ENCODE data around the gene LPAR3.
A peak's percentile ranks its signal among the peaks of the same experiment; 100 is the strongest.

Gene LPAR3

GRCh38 chr1:84825161-84825560, 67.8 kb downstream of the LPAR3 start:
- DNase-seq (ENCODE audit: low spot score): no peak

- no peak for DNase-seq (ENCODE audit: low spot score)
Observed at GRCh38 chr1:84823991-84824390, 69.0 kb downstream of the LPAR3 start.

DNA sequence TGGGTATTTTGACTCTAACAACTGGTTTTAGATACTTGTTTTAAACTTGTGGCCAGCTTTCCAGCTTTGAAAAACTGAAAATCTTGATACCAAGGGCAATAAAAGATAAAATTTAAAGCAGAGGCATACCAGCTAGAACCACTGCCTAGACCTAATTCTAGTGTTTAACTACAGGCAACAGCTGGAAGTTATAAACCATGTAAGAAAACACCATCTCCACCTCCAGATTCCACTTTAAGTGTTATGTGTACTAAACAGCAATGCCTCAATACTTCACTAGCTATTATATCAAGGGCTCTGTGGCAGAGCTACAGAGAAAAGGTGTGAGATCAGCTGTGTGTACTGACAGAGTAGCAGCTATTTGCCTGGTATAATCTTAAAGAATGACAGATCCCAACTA, 69.5 kb downstream of the LPAR3 start:
- no peak for DNase-seq (ENCODE audit: low spot score)

DNA sequence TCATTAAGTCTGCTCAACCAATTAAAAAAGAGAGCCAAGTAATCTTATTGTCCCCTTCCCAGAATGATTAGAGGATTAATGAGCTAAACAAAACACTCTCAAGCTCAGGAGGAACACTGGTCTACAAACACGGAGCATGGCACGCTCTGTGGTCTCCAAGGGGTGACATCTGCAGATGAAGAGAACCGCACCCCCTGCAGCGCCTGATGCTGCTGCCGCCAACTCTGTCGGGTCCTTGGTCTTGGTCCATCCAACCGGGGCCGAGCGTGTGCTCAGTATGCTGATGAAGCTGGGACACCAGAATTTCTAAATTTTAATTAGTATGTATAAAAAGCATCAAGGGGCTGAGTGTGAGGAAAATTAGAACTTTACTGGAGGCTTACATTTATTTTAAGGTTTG, 82.7 kb downstream of the LPAR3 start:
- DNase-seq (ENCODE audit: low spot score): no peak

DNA sequence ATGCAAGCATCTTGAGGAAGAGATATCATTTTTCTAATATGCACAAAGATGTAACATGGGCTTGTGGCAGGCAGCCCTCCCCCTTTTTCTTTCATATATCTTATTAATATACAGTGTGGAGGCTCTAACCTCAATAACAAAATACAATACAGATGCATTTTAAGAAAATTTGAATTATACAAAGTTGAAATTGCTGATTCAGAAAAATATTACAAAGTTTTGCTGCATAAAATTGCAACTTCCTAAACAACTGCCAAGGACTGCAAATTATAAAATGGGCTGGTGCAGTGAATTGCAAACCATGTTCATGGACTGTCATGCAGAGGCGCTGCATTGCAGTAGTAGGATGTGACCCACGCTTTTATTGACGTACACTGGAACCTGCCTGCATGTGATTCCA, 84.0 kb downstream of the LPAR3 start:
- no peak for DNase-seq (ENCODE audit: low spot score)

DNA sequence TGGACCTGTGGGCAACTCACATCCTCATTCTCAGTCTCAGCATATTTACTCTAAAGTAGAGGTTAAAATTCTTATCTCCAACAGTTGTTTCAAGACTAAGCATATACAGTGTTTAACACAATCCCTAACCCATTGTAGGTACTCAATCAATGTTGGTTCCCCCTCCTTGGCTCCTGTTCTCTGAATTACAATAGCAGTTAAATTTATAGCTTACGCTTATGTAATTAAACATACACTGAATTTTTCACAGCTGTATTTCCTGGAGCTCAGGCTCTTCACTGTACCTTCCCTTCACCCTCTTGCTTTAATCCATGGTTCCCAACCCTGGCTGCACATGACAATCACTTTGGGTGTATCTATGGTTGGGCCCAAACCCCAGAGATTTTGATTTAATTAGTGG, 89.4 kb downstream of the LPAR3 start:
- DNase-seq (ENCODE audit: low spot score): no peak

DNA sequence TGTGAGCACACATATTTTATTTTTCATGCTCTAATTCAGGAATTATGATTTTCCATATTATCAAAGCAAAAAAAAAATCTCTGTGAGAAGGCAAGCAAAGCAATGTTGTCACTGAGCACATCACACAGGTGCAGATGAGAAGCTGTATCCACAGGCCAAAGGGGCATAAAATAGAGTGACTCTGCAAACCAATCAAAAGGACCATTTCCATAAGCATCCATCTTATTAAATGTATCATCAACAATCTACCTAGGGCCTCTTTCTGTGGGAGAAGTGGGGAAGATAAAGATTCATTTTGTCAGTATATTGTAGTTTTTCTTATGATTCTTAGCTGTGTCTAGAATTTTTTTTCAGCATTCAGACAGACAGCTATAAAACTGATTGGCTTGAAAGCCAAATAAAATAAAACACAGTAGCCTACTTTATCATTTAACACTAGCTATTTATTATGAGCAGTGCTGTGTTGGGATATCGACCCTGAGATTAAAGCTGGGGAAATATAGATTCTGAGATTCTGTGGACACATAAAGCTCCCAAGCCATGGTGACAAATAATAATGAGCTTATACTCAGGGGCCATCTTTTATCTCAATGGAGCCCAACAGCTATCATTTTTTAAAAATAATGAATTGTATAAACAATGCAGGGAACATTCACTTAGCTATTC, 90.3 kb downstream of the LPAR3 start:
- no peak for DNase-seq (ENCODE audit: low spot score)

- no peak for DNase-seq (ENCODE audit: low spot score)
Observed at GRCh38 chr1:84800090-84801073, 92.6 kb downstream of the LPAR3 start.

DNA sequence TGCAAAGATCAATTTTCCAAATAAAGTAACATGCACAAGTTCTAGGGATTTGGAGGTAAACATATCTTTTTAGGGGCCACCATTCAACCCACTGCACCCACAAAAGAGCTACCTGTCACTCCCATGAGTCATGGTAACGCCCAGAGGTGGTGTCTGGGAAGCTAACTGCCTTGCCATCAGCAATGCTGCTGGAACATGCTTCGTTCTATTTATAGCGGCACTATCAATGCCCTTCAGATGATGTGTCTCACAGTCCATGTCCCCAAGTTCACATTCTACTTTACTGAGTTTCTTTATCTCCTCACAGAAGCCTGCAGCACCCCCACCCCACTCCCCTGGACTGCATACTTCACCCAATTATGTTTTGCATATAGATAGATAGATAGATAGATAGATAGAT, 95.4 kb downstream of the LPAR3 start:
- DNase-seq (ENCODE audit: low spot score): no peak

- DNase-seq (ENCODE audit: low spot score): no peak
Observed at GRCh38 chr1:84795966-84796600, 96.9 kb downstream of the LPAR3 start.

GRCh38 chr1:84795213-84795612, 97.8 kb downstream of the LPAR3 start:
- DNase-seq (ENCODE audit: low spot score): no peak

- no peak for DNase-seq (ENCODE audit: low spot score)
Observed at GRCh38 chr1:84792421-84792820, 100.6 kb downstream of the LPAR3 start.

DNA sequence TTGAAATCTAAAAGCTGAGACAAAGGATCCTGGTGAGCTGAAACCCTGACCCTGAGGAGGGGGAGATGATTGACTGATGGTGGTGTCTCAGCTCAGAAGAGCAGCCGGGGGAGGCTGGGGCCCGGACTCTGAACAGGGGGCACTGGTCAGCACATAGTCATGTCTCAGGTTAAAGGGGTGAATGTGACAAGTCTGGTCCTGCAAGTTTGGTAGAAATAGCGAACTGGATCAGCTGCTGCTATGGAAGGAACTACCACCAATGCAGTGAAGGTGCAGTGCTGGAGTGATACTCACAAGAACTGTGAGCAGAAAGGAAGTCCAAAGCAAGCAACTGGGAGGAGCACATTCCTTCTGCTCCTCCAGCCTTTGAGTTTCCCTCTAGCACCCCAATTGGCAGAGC, 104.0 kb downstream of the LPAR3 start:
- DNase-seq (ENCODE audit: low spot score): no peak

DNA sequence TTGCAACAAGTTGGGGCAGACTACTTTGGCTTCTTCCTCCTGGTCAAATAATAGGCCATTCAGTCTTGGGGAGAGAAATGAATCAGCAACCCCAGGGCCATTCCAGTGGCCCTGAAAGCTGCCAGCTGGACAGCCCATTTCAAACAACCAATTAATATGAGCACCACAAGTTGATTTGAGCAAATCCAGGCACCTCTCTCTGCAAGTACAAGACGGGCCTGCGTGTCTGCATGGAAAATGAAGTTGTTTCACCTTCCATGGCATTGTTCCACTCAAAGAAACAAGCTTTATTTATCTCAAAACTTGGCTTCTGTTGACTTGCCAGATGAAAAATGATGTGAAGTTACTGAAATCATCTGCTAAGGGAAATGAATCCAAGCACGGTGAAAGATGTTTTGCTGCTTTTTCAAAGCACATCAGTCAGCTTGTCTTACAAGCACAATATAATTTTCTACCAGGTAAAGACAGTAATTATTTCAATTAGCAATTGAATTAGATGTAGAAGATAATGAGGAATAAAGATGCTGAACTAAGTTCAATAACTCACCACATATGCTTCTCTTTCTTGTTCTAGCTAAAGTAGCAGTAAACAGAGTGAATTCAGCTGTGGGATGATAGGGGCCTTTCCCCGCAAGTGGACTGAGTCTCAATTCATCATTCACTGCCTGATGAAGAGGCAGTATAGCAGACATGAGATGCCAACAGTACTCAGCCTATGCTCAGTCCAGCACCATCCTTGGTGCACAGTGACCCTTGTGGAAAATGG, 107.6 kb downstream of the LPAR3 start:
- no peak for DNase-seq (ENCODE audit: low spot score)

DNA sequence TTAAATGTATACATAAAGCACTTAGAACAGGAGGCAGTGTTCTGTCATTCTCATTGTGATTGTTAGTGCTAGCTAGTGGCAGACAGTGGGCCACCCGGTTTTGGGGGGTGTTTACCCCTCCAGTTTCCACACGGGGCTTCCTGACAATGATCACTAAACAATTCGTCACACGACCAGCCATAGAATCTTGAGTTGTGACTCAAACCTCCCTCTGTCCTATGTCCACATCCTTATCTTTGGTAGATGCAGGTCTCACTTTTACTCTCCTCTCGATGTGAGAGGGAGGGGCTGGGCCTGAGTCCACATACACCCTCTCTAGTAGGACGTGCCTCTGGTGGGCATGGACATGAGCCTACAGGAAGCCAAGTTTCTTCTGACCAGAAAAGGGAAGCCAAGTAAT, 110.1 kb downstream of the LPAR3 start:
- DNase-seq (ENCODE audit: low spot score): no peak

GRCh38 chr1:84781946-84782771, 110.8 kb downstream of the LPAR3 start:
- DNase-seq (ENCODE audit: low spot score): peak; percentile 82

DNA sequence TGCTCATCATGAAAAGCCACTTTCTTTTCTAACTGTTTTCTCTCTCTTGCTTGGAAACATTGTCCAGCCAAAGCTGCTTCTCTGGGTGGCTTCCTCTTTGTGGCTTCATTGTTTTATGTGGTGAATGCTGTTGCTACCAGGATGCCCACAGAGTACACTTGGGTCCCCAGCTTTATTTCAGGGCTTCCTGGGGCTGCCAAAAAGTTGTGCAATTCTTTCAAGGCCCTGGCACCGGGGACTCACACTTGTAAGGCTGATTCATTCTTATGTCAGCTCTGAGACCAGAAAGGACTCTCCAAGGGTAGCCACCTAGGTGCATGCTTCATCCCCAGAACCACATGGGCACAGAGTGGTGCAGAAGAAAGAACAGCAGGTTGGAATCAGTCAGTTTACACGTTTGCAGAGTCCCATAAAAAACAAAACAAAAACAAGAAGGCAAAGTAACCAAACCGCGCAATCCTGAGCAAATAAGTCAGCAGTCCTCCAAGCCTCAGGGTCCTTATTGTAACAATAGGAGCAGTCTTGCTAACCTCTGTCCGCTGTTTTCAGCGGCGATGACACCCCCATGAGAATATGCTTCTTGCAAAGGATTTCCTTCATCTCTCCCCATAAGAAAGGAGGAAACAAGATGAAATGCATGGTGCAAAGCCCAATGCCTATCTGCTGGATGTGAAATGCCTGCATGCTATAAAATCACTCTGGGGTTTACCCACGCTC, 112.8 kb downstream of the LPAR3 start:
- DNase-seq (ENCODE audit: low spot score): no peak

DNA sequence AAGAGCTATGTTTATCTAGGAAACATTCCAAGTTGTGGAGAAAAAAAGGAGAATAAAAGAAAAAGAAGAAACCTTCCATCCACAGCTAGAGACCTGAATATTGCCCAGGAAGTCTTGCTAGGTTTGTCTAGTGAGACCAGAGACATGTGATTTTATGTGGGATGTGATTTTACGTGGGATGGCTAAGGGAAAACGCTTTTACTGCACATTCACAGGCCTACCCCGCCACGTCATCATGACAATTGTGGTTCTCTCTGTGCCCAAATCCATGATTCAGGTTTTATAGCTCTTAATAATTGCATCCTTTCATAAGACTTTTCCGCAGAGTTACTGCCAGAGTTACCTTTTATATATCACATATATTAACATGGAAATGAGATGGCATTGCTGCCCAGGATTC, 116.4 kb downstream of the LPAR3 start:
- no peak for DNase-seq (ENCODE audit: low spot score)

GRCh38 chr1:84775535-84775920, 117.5 kb downstream of the LPAR3 start:
- no peak for DNase-seq (ENCODE audit: low spot score)

DNA sequence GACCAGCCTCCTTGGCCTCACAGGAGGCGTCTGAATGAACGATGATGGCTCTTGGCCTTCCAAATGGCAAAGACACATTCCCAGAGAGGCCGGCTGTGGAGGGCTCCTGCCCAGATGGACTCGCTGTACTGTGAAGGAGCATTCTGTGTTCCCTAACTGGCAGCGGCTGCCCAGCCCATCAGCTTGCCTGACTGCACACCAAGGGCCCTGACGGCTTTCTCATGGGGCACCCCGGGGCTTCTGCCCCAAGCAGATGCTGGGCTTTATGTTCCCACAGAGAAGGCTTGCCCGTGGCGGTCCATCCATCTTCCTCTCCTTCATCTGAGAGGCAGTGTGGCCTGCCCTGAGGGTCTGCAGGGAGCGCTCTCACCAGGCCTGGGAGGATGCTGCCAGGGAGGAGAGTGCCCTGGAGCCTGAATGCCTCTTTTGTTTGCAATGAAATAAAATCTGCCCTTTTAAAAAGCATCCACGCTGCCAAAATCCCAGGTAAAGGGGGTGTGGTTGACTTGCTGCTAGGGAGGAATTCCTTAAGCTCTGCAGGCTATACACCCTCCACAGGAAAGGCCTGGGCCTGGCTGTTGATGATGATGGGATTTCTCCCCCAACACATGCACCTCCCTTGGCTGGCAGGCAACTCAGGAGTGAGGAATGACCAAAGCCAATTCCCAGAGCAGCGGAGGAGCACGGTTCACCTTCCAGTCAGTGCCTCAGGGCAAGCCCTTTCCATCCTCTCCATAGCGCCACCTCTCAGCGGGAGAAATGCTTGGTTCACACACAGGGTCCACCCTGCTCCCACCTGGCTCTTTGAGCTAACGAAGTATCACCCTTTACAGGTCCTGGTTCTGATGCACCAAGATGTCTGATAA, 118.1 kb downstream of the LPAR3 start:
- no peak for DNase-seq (ENCODE audit: low spot score)

Data from LoVo (cell line).